GM20000 (cell line): ENCODE results near the gene C5orf46.

Source experiments
- DNase-seq: peaks from one replicate; pipeline ENCODE4 v3.0.0; 2012; ENCODE audit warnings: low spot score
- CTCF ChIP-seq: IDR thresholded peaks from 2 replicates; pipeline ENCODE4 v1.5.1; 2012; ENCODE audit warnings: mild to moderate bottlenecking, control low read depth; ENCODE audit errors: extremely low read depth, missing control alignments

Gene C5orf46

DNA sequence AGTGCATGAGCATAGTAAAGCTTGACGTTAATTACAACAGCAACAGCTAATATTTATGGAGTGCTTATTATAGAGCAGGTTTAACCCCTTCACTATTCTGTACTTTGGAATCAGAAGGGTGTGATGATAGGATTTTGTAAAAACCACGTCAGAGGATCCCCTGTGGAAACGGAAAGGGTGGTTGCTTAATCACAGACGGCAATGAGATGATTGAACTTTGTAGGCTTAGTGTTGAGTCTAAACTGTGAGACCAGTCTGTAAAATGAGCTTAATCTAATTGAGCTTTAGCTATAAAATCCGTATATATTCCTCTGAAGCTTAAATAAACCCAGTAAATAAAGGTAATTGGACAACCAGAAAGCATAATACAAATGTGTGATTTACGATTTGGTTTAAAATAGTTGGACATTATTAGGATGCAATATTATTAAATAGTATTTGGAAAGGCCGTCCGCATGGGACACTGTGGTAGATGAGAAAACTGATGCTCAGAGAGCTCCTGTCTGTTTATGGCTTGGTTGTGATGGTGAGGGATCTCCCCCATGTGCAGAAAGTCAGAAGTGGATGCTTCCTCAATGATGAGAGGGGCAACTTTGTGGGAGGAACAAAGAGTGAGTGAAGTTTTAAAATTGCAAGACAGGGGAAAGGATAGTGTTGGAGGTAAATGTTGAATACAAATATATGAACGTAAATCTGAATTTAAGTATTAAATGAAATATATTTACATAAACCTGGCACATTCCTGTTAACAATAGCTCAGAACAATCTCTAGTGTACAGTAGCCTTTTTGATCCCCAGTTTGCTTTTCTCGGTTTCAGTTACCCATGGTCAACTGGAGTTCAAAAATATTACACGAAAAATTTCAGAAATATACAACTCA, 51.2 kb downstream of the C5orf46 start:
- TF ChIP-seq CTCF: no peak
- no peak for DNase-seq

DNA sequence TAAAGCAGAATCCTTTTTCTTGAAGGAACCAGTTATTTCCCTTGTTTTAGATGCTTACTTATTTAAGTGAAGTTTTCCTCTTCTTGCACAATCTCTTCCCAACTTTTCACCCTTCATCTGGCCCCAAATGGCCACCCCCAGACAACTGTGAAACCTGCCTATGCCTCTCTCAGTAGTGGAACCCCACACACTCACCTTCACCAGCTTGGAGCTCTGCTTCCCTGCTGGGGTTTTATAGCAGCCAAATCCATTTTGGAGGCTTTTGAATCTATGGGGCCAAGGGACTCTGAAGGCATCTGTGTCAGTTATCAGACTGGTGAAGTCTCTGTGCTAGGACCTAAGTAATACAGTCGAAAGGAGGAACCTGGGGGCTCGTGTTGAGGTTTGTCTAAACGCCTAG, 52.0 kb downstream of the C5orf46 start:
- no peak for DNase-seq
- no peak for TF ChIP-seq CTCF

- no peak for TF ChIP-seq CTCF
- DNase-seq: no peak
Measured at GRCh38 chr5:147853372-147853987, 52.9 kb downstream of the C5orf46 start.

GRCh38 chr5:147852365-147852764, 54.0 kb downstream of the C5orf46 start:
- TF ChIP-seq CTCF: no peak
- no peak for DNase-seq

GRCh38 chr5:147851578-147851977, 54.8 kb downstream of the C5orf46 start:
- no peak for TF ChIP-seq CTCF
- no peak for DNase-seq

DNA sequence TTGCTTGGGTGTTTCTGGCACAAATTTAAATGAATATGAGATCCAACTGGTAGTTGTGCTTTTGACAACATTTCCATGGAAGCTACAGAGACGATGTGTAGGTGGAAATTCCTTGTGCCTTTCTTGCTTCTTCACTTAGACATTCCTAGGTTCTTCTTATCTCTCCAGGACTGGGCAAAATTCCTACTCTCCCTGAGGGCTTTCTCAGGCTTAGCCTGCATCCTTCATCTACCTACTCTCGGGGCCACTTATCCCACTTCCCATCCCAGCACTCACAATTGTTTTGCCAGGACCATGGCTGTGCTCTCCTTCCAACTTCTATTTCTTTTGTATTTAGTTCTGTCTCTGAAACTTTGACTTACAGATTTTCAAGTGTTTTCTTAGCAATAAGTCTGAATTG, 57.1 kb downstream of the C5orf46 start:
- DNase-seq: no peak

More for the DNA sequence above, 57.1 kb downstream of the C5orf46 start:
- TF ChIP-seq CTCF: no peak
